Right lobe of liver (tissue), 4 donors: ENCODE measurements around the gene CYTH3.

Experiments
- CTCF ChIP-seq, 4 donors: fragments of 200-600 bp in 3 of 4; fragments of 450-650 bp in 1 of 4; IDR thresholded peaks; one replicate each; pipeline versions ENCODE4 v1.5.1 to v1.8.0; 2016 to 2022; ENCODE audit warnings: antibody characterized with exemption in 4 of 4, mild to moderate bottlenecking in 2 of 4
- POLR2A ChIP-seq: fragments of 450-650 bp; IDR thresholded peaks from one replicate; pipeline ENCODE4 v1.6.1; 2017; ENCODE audit warnings: antibody characterized with exemption, mild to moderate bottlenecking
- donor health status: DM: no; HTN: no; CAD: no.
- donor health status: DM: no; HTN: no; CAD: no.
- donor health status: DM: no; HTN: yes; CAD: no.

- no peak for TF ChIP-seq CTCF (IDR thresholded peaks at IDR 0.05)
- TF ChIP-seq POLR2A: no peak
These were observed 69.0 kb downstream of the CYTH3 start for GRCh38 chr7:6203381-6203780.
